Fibroblast of peridontal ligament (primary cell): Measurements from ENCODE around the gene CELSR2.
"Not testable (repeated sequence)": the region's sequence is repeated elsewhere in the genome, so short reads cannot be mapped to it uniquely, and the experiment has no call there.

Source experiments
- DNase-seq: peaks from one replicate; pipeline ENCODE4 v3.0.0-alpha.2; 2010; ENCODE audit errors: extremely low read depth

CELSR2 gene

GRCh38 chr1:109248797-109249629, at the start of gene CELSR2:
Gene CELSR2 (plus strand): TSS chr1:109249539. CDS start chr1:109250080, 541 bp downstream.
- peak; percentile 35 for DNase-seq

GRCh38 chr1:109199710-109200109, 49.6 kb upstream of the CELSR2 start:
- DNase-seq = no peak

- DNase-seq = peak; percentile 75
These were observed 48.1 kb upstream of the CELSR2 start for GRCh38 chr1:109201123-109201703.

GRCh38 chr1:109204484-109204883, 44.9 kb upstream of the CELSR2 start:
- no peak for DNase-seq

GRCh38 chr1:109206339-109206738, 43.0 kb upstream of the CELSR2 start:
- no peak for DNase-seq

GRCh38 chr1:109207467-109208103, 41.8 kb upstream of the CELSR2 start:
- no peak for DNase-seq

GRCh38 chr1:109208394-109208793, 40.9 kb upstream of the CELSR2 start:
- peak; percentile 28 for DNase-seq

- DNase-seq = peak; percentile 75
These were observed 40.4 kb upstream of the CELSR2 start for GRCh38 chr1:109208836-109209463.

- DNase-seq = no peak
These were observed 39.3 kb upstream of the CELSR2 start for GRCh38 chr1:109210058-109210457.

- DNase-seq = no peak
These were observed 36.0 kb upstream of the CELSR2 start for GRCh38 chr1:109213345-109213823.

GRCh38 chr1:109213824-109214693, 35.3 kb upstream of the CELSR2 start, which contains the start of gene SARS1:
Gene SARS1 (plus strand): TSS chr1:109213918. CDS start chr1:109213993, 75 bp downstream.
- peak; percentile 79 for DNase-seq

- DNase-seq = peak; percentile 96
These were observed 34.4 kb upstream of the CELSR2 start for GRCh38 chr1:109214695-109215623.

- no peak for DNase-seq
These were observed 32.7 kb upstream of the CELSR2 start for GRCh38 chr1:109216662-109217061.

- no peak for DNase-seq
These were observed 30.8 kb upstream of the CELSR2 start for GRCh38 chr1:109218516-109218915.

GRCh38 chr1:109221201-109221600, 28.1 kb upstream of the CELSR2 start:
- not testable (repeated sequence) for DNase-seq

- no peak for DNase-seq
These were observed 24.0 kb upstream of the CELSR2 start for GRCh38 chr1:109225308-109225707.

- no peak for DNase-seq
These were observed 23.5 kb upstream of the CELSR2 start for GRCh38 chr1:109225711-109226445.

- peak; percentile 74 for DNase-seq
These were observed 21.2 kb upstream of the CELSR2 start for GRCh38 chr1:109228167-109228566.

GRCh38 chr1:109229531-109230127, 19.7 kb upstream of the CELSR2 start:
- DNase-seq = no peak
